Suppressor macrophage (primary cell): Measurements from ENCODE around the gene SLC25A45.
"Not testable (repeated sequence)": the region's sequence is repeated elsewhere in the genome, so short reads cannot be mapped to it uniquely, and the experiment has no call there.

Experiments
- DNase-seq, 4 experiments: peaks; one replicate each; pipeline ENCODE4 v3.0.0-alpha.2; 2020 to 2022

Gene SLC25A45

DNA sequence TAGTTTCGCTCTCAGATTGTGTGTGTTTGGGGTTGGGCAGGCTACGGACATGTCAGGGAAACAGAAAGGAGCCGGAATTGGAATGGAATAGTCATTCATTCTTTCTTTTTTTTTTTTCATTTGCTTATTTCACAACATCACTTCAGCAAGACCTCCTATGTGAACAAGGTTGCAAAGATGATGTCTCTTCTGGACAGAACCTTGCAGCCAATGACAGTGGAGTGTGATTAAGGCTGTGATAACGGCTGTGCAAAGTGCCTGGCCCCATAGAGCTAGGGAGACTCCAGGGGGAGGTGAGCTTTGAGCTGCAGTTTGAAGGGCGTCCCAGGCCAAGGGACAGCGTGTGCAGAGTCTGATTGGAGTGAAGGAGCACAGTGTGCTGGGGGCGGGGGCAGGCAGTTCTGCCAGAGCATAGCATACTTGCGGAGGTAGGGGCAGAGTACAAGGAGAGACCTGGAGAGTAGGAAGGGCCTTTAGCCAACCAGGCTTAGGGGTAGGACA, 24.5 kb downstream of the SLC25A45 start:
- no peak for DNase-seq

- DNase-seq: no peak
Observed at GRCh38 chr11:65356394-65356972, 26.0 kb downstream of the SLC25A45 start.

GRCh38 chr11:65355776-65356393, 26.6 kb downstream of the SLC25A45 start:
- DNase-seq: peak in 1 of 4 experiments; percentile 12

- DNase-seq: peak; percentile 26 to 68 (median 56)
Observed at GRCh38 chr11:65355013-65355775, 27.3 kb downstream of the SLC25A45 start.

DNA sequence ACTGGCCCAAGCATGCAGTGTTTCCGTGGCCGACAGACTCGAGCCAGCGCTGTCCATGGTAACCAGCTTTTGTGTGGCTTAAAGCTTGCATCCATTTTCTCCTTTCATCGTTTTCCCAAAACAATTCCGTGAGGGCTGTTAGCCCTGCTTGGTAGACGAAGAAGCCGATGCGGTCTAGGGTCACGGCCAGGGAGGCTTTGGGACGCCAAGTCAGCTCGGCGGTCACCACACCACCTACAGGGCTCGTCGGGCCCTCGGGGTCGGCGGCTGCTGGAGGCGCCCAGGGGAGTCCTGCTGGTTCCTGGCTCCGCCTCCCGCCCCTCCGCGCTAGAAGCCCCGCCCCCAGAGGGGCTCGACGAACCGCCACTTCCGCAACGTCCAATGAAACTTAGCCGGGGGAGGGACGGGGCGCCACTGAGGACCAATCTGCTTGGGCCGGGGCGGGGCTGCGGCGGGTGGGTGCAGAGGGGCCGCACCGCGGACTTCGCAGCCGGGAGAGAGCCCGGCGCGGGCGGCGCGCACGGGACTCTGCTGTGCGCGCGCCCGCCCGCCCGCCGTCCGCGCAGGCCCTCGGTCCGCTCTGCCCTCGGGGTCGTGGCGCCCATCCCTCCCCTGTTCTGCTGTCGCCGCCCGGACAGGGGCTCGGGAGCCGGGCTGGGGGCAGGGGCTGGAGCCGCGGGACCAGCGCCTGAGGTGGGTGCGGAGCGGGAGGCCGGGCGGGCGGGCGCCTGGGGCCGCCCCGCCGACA, 28.0 kb downstream of the SLC25A45 start, which contains the start of gene TIGD3:
Gene TIGD3 (plus strand): TSS at position 487 of the 748 bp plus-strand sequence. CDS start 1,058 bp downstream, outside the sequence.
- peak; percentile 95 to 98 (median 96) for DNase-seq

GRCh38 chr11:65353900-65354264, 28.6 kb downstream of the SLC25A45 start:
- no peak for DNase-seq

DNA sequence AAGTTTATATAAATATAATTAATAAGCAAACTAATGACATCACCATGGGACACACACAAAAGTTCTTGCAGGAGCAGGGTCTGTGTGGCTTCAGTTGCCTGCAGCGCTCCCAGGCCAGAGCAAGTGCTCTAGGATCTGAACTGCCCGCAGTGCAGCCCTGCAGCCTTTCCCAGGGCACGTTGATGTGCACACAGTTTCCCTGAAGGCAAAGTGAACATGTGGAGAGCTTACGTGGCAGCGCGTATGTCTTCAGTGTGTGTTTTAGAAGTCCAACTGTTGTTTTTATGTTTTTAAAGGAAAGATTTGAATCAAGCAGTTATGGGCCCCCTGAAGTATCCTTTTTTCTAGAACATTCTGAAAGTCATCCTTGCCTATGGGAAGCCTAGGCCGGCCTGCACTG, 29.1 kb downstream of the SLC25A45 start:
- DNase-seq: no peak

DNA sequence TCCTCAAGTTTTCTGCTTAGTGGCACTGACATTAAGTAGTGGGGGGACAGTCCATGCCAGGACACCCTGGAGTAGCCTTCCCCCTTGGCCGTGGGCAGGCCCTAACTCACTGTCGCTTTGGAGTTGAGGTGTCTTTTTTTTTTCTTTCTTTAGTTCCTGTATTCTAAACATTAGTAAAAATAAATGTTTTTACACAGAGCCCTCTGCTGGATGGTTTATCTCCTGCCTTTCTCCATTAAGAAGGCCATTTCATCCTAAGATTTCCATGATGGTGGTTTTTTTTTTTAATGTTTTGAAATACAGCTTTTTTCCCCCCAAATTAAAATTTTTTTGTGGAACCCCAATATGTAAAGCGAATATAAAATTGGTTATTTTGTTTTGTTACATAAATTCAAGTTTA, 29.7 kb downstream of the SLC25A45 start:
- peak; percentile 37 to 63 (median 48) for DNase-seq

GRCh38 chr11:65351511-65351910, 30.9 kb downstream of the SLC25A45 start:
- DNase-seq: no peak

GRCh38 chr11:65341856-65342255, 40.6 kb downstream of the SLC25A45 start:
- DNase-seq: peak; percentile 35 to 71 (median 70)

GRCh38 chr11:65340226-65340625, 42.2 kb downstream of the SLC25A45 start:
- DNase-seq: no peak

- DNase-seq: no peak
Observed at GRCh38 chr11:65338676-65339075, 43.8 kb downstream of the SLC25A45 start.

DNA sequence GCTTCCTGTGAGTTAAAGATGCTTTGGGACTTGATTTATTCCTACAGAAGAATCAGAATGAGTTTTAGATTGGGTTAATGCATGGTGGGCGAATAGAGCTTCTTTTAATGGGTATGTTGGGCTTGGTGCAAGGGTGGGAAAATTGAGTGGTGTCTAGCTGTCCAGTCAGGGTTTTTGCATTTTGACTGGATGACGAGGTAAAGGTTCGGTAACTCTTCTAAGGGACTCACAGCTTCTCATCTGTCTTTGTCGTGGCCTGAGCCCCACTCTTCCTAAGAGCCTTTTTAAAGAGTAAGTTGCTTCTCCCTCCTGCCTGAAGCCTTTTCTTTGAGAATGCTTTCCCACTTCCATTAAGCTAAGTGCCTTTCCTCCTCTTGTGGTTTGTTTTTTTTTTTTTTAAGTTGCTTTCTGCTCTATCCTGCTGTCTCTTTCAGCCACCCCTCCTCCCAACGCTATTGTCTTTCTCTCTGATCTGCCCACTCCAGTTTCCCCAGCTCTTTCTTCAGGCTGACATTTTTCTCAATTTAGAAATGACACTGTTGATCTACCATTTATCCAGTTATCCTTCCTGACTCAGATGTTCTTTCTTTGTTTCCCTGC, 47.6 kb downstream of the SLC25A45 start:
- DNase-seq: no peak

GRCh38 chr11:65332591-65332990, 49.9 kb downstream of the SLC25A45 start:
- not testable (repeated sequence) for DNase-seq

DNA sequence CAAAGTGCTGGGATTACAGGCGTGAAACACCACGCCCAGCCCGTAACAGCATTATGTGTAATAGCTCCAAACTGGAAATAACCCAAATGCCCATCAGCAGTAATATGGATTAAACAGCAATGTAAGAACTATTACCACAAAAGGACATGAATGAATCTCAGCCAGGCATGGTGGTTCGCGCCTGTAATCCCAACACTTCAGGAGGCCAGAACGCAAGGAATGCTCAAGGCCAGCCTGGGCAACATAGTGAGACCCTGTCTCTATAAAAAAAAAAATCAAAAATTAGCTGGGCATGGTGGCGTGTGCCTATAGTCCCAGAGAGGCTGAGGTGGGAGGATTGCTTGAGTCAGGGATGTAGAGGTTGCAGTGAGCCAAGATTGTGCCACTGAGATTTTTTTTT, 51.9 kb downstream of the SLC25A45 start:
- DNase-seq: no peak

- DNase-seq: peak; percentile 94 to 98 (median 96)
Observed at GRCh38 chr11:65329944-65330403, 52.5 kb downstream of the SLC25A45 start.

DNA sequence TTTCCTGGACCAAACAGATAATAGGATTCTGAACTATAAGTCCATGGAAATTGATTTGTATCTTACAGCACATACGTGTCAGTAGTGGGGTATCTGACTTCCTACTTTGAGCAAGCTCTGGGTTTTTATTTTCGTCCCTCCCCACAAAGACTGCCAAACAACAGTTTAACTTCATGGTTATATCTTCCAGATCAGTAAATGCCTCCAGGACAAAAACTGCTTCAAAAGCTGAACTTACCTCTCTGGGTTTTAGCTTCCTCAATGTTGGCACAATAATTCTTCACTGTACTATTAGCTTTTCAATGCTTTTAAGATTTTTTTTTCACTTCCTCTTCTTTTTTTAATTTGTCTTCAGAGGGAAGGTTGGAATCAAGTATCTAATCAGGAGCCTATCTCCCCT, 53.0 kb downstream of the SLC25A45 start:
- DNase-seq: peak in 2 of 4 experiments; percentile 41 to 49

DNA sequence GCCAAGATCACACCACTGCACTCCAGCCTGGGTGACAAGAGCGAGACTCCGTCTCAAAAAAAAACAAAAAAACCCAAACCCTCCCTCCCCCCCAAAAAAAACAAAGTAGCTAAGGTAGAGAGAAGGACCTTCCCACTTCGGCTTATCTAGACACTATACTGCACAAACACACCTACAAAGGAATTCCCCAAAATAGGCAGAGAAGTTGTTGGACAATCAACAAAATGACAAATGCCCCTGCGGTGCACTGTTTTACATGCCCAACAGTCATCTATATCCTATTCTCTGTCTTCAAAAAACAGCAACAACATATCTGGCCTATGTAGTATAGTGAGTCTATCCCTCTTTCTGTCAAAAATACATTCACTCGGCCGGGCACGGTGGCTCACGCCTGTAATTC, 55.4 kb downstream of the SLC25A45 start:
- DNase-seq: no peak

- DNase-seq: no peak
Observed at GRCh38 chr11:65325435-65325834, 57.0 kb downstream of the SLC25A45 start.
